HCT116 (cell line): ENCODE measurements around the gene RPL10A. TPM values are rescaled to one million over a fixed set of nuclear protein-coding genes. Genes with fewer than 3 reads are reported as not detected.
A peak's percentile ranks its signal among the peaks of the same experiment; 100 is the strongest.
"Not testable (repeated sequence)": the region's sequence is repeated elsewhere in the genome, so short reads cannot be mapped to it uniquely, and the experiment has no call there.

Experiments used
- ATAC-seq: fragments of 200-7000 bp; cut with Tn5 transposase; 2 replicates; pipeline ENCODE4 v1.9.1; 2020; ENCODE audit warnings: mild to moderate bottlenecking, moderate library complexity
- BruUV-seq: library from RNA; stranded (reverse); fragments of 400-500 nt; replicated peaks from 2 replicates; lab custom pipeline; 2021; lab: Mats Ljungman, UMichigan
- CTCF ChIA-PET: fragments of 300-600 bp; sonication (Branson Sonifier 250); formaldehyde crosslinking; loops from one replicate; lab custom pipeline; 2021; ENCODE audit warnings: antibody characterized with exemption; lab: Charles Lee
- POLR2A ChIA-PET: fragments of 300-600, 350-600 bp; sonication (Branson Sonifier 250); formaldehyde crosslinking; loops from one replicate; lab custom pipeline; 2021; ENCODE audit warnings: antibody characterized with exemption; lab: Charles Lee
- RAD21 ChIA-PET, 2 experiments: fragments of 300-600 bp; sonication (Branson Sonifier 250); formaldehyde crosslinking; loops; one replicate each; lab custom pipeline; 2023; ENCODE audit warnings: low total read pairs in 2 of 2; ENCODE audit not compliant: uncharacterized antibody in 2 of 2, unreplicated experiment in 2 of 2, low non-redundant PET in 1 of 2; lab: Charles Lee
- DNase-seq: peaks from one replicate; pipeline ENCODE4 v3.0.0-alpha.2; 2010; ENCODE audit warnings: low read depth, low spot score
- H2AFZ ChIP-seq: fragments of 200-600 bp; shearing (Covaris generic), sonication (generic); 2 replicates; pipeline ENCODE4 v1.6.1; 2017; ENCODE audit warnings: low read depth, mixed run types, mixed read lengths, antibody characterized with exemption, low read length; ENCODE audit not compliant: poor library complexity, severe bottlenecking
- H3K27ac ChIP-seq: 2 replicates; pipeline ENCODE4 v1.5.1; 2012; ENCODE audit warnings: low read depth, low read length
- H3K27me3 ChIP-seq: fragments of 200-600 bp; sonication (generic); 2 replicates; pipeline ENCODE4 v1.6.1; 2016; ENCODE audit warnings: mixed run types, low read length, mixed read lengths; ENCODE audit not compliant: insufficient read depth
- H3K36me3 ChIP-seq, 2 experiments: fragments of 200-500 bp in 1 of 2; fragments of 200-600 bp in 1 of 2; sonication (Bioruptor generic) in 1 of 2; sonication (generic) in 1 of 2; 2 replicates each; pipeline versions ENCODE4 v1.5.1 to v1.6.1; 2014 to 2016; ENCODE audit warnings: low read length in 2 of 2, inconsistent platforms in 1 of 2, mixed read lengths in 1 of 2, mixed run types in 1 of 2; ENCODE audit not compliant: insufficient read depth in 2 of 2, control insufficient read depth in 1 of 2
- H3K4me1 ChIP-seq, 2 experiments: fragments of 200-600 bp in 1 of 2; sonication (generic) in 1 of 2; 2 replicates each; pipeline versions ENCODE4 v1.5.1 to v1.6.1; 2012 to 2017; ENCODE audit warnings: low read length in 2 of 2, inconsistent platforms in 1 of 2, mild to moderate bottlenecking in 1 of 2, mixed read lengths in 1 of 2, mixed run types in 1 of 2, moderate library complexity in 1 of 2; ENCODE audit not compliant: insufficient read depth in 2 of 2, control insufficient read depth in 1 of 2
- H3K4me2 ChIP-seq: fragments of 200-600 bp; sonication (generic); 2 replicates; pipeline ENCODE4 v1.6.1; 2017; ENCODE audit warnings: mixed run types, low read length, mixed read lengths
- H3K4me3 ChIP-seq, 2 experiments: fragments of 200-600 bp in 1 of 2; sonication (generic) in 1 of 2; replicated peaks in 1 of 2; 2 replicates each; pipeline ENCODE4 v1.5.1; 2011 to 2016; ENCODE audit warnings: low read length in 2 of 2, control low read depth in 1 of 2, low read depth in 1 of 2, mild to moderate bottlenecking in 1 of 2, mixed read lengths in 1 of 2, mixed run types in 1 of 2
- H3K79me2 ChIP-seq: fragments of 200-600 bp; sonication (generic); 2 replicates; pipeline ENCODE4 v1.6.1; 2017; ENCODE audit warnings: mild to moderate bottlenecking, mixed run types, low read length, moderate library complexity, mixed read lengths; ENCODE audit not compliant: insufficient read depth
- H3K9ac ChIP-seq: fragments of 200-600 bp; sonication (generic); 2 replicates; pipeline ENCODE4 v1.6.1; 2016; ENCODE audit warnings: low read length, mixed read lengths
- H3K9me2 ChIP-seq: fragments of 200-600 bp; sonication (generic), shearing (Covaris generic); 2 replicates; pipeline ENCODE4 v1.6.1; 2017; ENCODE audit warnings: mixed run types, mild to moderate bottlenecking, moderate library complexity; ENCODE audit not compliant: insufficient read depth
- H3K9me3 ChIP-seq, 2 experiments: fragments of 200-500 bp in 1 of 2; fragments of 200-600 bp in 1 of 2; sonication (Bioruptor generic) in 1 of 2; sonication (generic) in 1 of 2; 2 replicates each; pipeline ENCODE4 v1.6.1; 2014 to 2017; ENCODE audit warnings: low read length in 2 of 2, mixed read lengths in 2 of 2, inconsistent platforms in 1 of 2, low read depth in 1 of 2, mild to moderate bottlenecking in 1 of 2, mixed run types in 1 of 2, moderate library complexity in 1 of 2; ENCODE audit not compliant: control insufficient read depth in 1 of 2, insufficient read depth in 1 of 2
- H4K20me1 ChIP-seq: fragments of 200-600 bp; sonication (generic), shearing (Covaris generic); 2 replicates; pipeline ENCODE4 v1.6.1; 2017; ENCODE audit warnings: mixed run types, mild to moderate bottlenecking, moderate library complexity; ENCODE audit not compliant: insufficient read depth
- ATF3 ChIP-seq: IDR thresholded peaks from 2 replicates; pipeline ENCODE4 v1.6.1; 2012
- CBX3 ChIP-seq: IDR thresholded peaks from 2 replicates; pipeline ENCODE4 v1.6.1; 2012; ENCODE audit warnings: low read depth
- CTCF ChIP-seq, 3 experiments: fragments of 200-600 bp in 1 of 3; sonication (generic) in 1 of 3; IDR thresholded peaks in 2 of 3; conservative IDR thresholded peaks in 1 of 3; 2 replicates each; pipeline ENCODE4 v1.5.1; 2012 to 2017; ENCODE audit warnings: low read depth in 2 of 3, low read length in 2 of 3, antibody characterized with exemption in 1 of 3, borderline replicate concordance in 1 of 3, control low read depth in 1 of 3, mild to moderate bottlenecking in 1 of 3, mixed read lengths in 1 of 3, mixed run types in 1 of 3, moderate library complexity in 1 of 3; ENCODE audit not compliant: insufficient read depth in 1 of 3
- JUND ChIP-seq: IDR thresholded peaks from 2 replicates; pipeline ENCODE4 v1.6.1; 2012
- POLR2A ChIP-seq: IDR thresholded peaks from 2 replicates; pipeline ENCODE4 v1.7.0; 2011; ENCODE audit warnings: borderline replicate concordance; ENCODE audit not compliant: insufficient read depth, insufficient read length; ENCODE audit errors: extremely low read depth
- SIN3A ChIP-seq: IDR thresholded peaks from 2 replicates; pipeline ENCODE4 v1.6.1; 2012; ENCODE audit warnings: low read depth
- ZNF274 ChIP-seq: fragments of 200-500 bp; sonication (Bioruptor generic); IDR thresholded peaks from 2 replicates; pipeline ENCODE4 v1.6.1; 2014; ENCODE audit warnings: mild to moderate bottlenecking, low read depth, low read length, inconsistent platforms
- intact Hi-C: fragments of 100-400 bp; cut with micrococcal nuclease; formaldehyde crosslinking; loops from 2 replicates; pipeline ENCODE4 v1.10.0; 2022
- total RNA-seq: library from RNA; stranded (reverse); gene quantifications from one replicate; pipeline ENCODE4 v1.2.1, GENCODE V29; 2021; ENCODE audit not compliant: unreplicated experiment

The RPL10A gene
- total RNA-seq, 1 experiment from 2014 or later: 1,981 TPM

- Histone ChIP-seq H3K79me2 (no peaks in the 10 kb centered on the region), H3K9ac (no peak overlapping the region), H3K36me3 (peaks cover 5 to 12% of the 10 kb centered on the region in 2 experiments; a peak in 2 of 4 replicates), H3K27ac (no peak overlapping the region), H3K4me2 (no peak overlapping the region), H3K27me3 (no peaks in the 10 kb centered on the region), H3K9me2 (no peaks in the 10 kb centered on the region), H3K4me1 (peaks cover 0 to 4% of the 10 kb centered on the region in 2 experiments; a peak in 1 of 4 replicates), H4K20me1 (no peaks in the 10 kb centered on the region), H2AFZ (no peak overlapping the region), H3K4me3 (no peak overlapping the region), H3K9me3 (peaks cover 0 to 15% of the 10 kb centered on the region in 2 experiments; a peak in 2 of 4 replicates)
- RAD21 ChIA-PET: no interaction called here
- ATAC-seq (no peak), DNase-seq (no peak)
- POLR2A ChIA-PET: no interaction called here
- no peak for TF ChIP-seq ZNF274
- peak; percentile 77; the same call in 1 of the 2 replicates for TF ChIP-seq CBX3
- no peak for TF ChIP-seq POLR2A
- intact Hi-C loops: no loop called here
- CTCF ChIA-PET: no interaction called here
- no TSS peak for BruUV-seq
Measured at GRCh38 chr6:35429463-35429862, 38.7 kb upstream of the RPL10A start.

GRCh38 chr6:35432291-35432690 lies 35.9 kb upstream of the RPL10A start:
- H3K9ac ChIP-seq: no peak overlapping the region
- no peaks in the 10 kb centered on the region for H4K20me1 ChIP-seq
- intact Hi-C loops: no loop called here
- no peaks in the 10 kb centered on the region for H3K79me2 ChIP-seq
- H2AFZ ChIP-seq: no peak overlapping the region
- H3K27me3 ChIP-seq: no peaks in the 10 kb centered on the region
- H3K9me2 ChIP-seq: no peaks in the 10 kb centered on the region
- no peak overlapping the region for H3K4me2 ChIP-seq
- RAD21 ChIA-PET: no interaction called here
- no peak for TF ChIP-seq ATF3
- TF ChIP-seq JUND: no peak
- no peak for TF ChIP-seq SIN3A
- no peak for TF ChIP-seq CTCF (IDR thresholded peaks at IDR 0.05 in 2 of 3, conservative IDR thresholded peaks at IDR 0.05 in 1 of 3; ENCODE audit: borderline replicate concordance in 1 of 3, insufficient read depth in 1 of 3, low read depth in 2 of 3, low read length in 2 of 3)
- TF ChIP-seq, all 23 proteins: peak for 0
- ChIA-PET CTCF (no interaction called here), POLR2A (no interaction called here)
- Histone ChIP-seq H3K4me3 (no peak overlapping the region), H3K9me3 (peaks cover 0 to 15% of the 10 kb centered on the region in 2 experiments; a peak in 2 of 4 replicates), H3K27ac (no peak overlapping the region), H3K4me1 (no peaks in the 10 kb centered on the region), H3K36me3 (peaks cover 0 to 9% of the 10 kb centered on the region in 2 experiments; a peak in 1 of 4 replicates)
- ATAC-seq (no peak), DNase-seq (no peak)
- no TSS peak for BruUV-seq

GRCh38 chr6:35432702-35433101 lies 35.5 kb upstream of the RPL10A start:
- H2AFZ ChIP-seq, H3K9me2 ChIP-seq, H3K79me2 ChIP-seq, ATAC-seq, intact Hi-C loops, H4K20me1 ChIP-seq, BruUV-seq, POLR2A ChIA-PET, H3K27me3 ChIP-seq, CTCF ChIA-PET, DNase-seq, H3K9ac ChIP-seq, H3K4me3 ChIP-seq, H3K4me1 ChIP-seq, H3K27ac ChIP-seq, H3K36me3 ChIP-seq, H3K4me2 ChIP-seq, RAD21 ChIA-PET: not testable (repeated sequence)
- peaks cover 0 to 15% of the 10 kb centered on the region in 2 experiments; a peak in 2 of 4 replicates for H3K9me3 ChIP-seq
